Right lobe of liver (tissue), 6 donors: ENCODE measurements around the gene PDZD2. TPM values are rescaled to one million over a fixed set of nuclear protein-coding genes. Genes with fewer than 3 reads are reported as not detected.
"Not testable (repeated sequence)": the region's sequence is repeated elsewhere in the genome, so short reads cannot be mapped to it uniquely, and the experiment has no call there.

Source experiments
- ATAC-seq, 4 donors: fragments of 200-7000 bp; cut with Tn5 transposase; one replicate each; pipeline ENCODE4 v1.9.1; 2020; ENCODE audit warnings: mild to moderate bottlenecking in 4 of 4, moderate library complexity in 4 of 4
- DNase-seq, 3 donors: peaks; one replicate each; pipeline ENCODE4 v3.0.0-alpha.2; 2020
- H3K27ac ChIP-seq, 3 donors: fragments of 200-600 bp; one replicate each; pipeline ENCODE4 v1.8.0; 2022
- H3K27me3 ChIP-seq, 2 donors: fragments of 200-600 bp; one replicate each; pipeline ENCODE4 v1.8.0; 2022
- H3K36me3 ChIP-seq, 4 donors: fragments of 200-600 bp; sonication (generic) in 1 of 4; one replicate each; pipeline versions ENCODE4 v1.5.1 to v1.8.0; 2017 to 2022; ENCODE audit warnings: control low read depth in 1 of 4
- H3K4me1 ChIP-seq, 4 donors: fragments of 200-600 bp; sonication (generic) in 1 of 4; one replicate each; pipeline versions ENCODE4 v1.5.1 to v1.8.0; 2017 to 2022; ENCODE audit warnings: control low read depth in 1 of 4
- H3K4me3 ChIP-seq, 3 donors: fragments of 200-600 bp; one replicate each; pipeline ENCODE4 v1.8.0; 2022
- H3K9me3 ChIP-seq, 4 donors: fragments of 200-600 bp; sonication (generic) in 1 of 4; one replicate each; pipeline versions ENCODE4 v1.5.1 to v1.8.0; 2017 to 2022; ENCODE audit warnings: control low read depth in 1 of 4
- POLR2A ChIP-seq: fragments of 450-650 bp; IDR thresholded peaks from one replicate; pipeline ENCODE4 v1.6.1; 2017; ENCODE audit warnings: antibody characterized with exemption, mild to moderate bottlenecking
- WGBS: methylation state at CpG from one replicate; pipeline ENCODE4 v1.1.6; 2018; ENCODE audit warnings: low coverage, low lambda C conversion rate; ENCODE audit not compliant: insufficient coverage; ENCODE audit errors: missing lambda C conversion rate; 5-methylcytosine and 5-hydroxymethylcytosine counted together
- intact Hi-C, 2 donors: fragments of 100-400 bp; cut with DNase I; formaldehyde crosslinking; loops; one replicate each; pipeline versions ENCODE4 v1.11.2 to v1.14.1; 2022
- total RNA-seq, 6 experiments: library from RNA; depleted of rRNA in 2 of 6; stranded (reverse); fragments of >200 nt in 2 of 6; fragmentation: NEBNext Ultra II Directional in 3 of 6; extraction: Animal tissue kit (Norgen Biotek cat#: 25700) in 3 of 6; gene quantifications; one replicate each; pipeline versions ENCODE4 v1.1.0 to v1.2.4, GENCODE V29; 2016 to 2023
- TF ChIP-seq, protein P1 (sequence below), 4 donors: fragments of 200-600 bp in 3 of 4; fragments of 450-650 bp in 1 of 4; IDR thresholded peaks; one replicate each; pipeline versions ENCODE4 v1.5.1 to v1.8.0; 2016 to 2022; ENCODE audit warnings: antibody characterized with exemption in 4 of 4, mild to moderate bottlenecking in 2 of 4
- donor health status: DM: no; HTN: yes; CAD: no.
- donor health status: DM: no; HTN: no; CAD: no.
- donor health status: DM: no; HTN: no; CAD: no.
- donor health status: DM: no; HTN: yes; CAD: no.
- donor health status: DM: no; HTN: yes; CAD: no.

The PDZD2 gene
- total RNA-seq, 6 experiments from 2014 or later, result 0.43 to 1.9 (median 0.88) TPM

DNA sequence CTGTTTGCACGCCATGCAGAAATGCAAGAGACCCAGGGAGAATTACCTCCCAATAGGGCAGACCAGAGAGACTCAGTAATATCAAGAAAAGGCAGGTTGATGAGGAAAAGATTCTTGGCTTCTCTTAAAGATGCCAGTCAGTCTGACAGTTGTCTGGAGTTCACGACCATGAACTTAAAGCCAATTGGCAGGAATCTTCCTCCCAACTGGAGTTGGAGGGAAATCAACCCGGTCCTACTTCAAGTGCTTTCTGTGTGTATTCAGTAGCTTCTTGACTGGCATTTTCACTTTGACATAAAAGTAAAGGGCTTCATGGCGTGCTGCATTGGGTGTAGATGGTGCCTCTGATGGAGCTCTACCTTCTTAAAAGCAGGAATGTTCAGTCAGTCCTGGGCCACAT is 390.9 kb downstream of the PDZD2 start:
- Histone ChIP-seq H3K4me3 (no peak overlapping the region), H3K27me3 (no peaks in the 10 kb centered on the region), H3K9me3 (no peaks in the 10 kb centered on the region), H3K27ac (no peak overlapping the region), H3K36me3 (no peaks in the 10 kb centered on the region), H3K4me1 (no peaks in the 10 kb centered on the region)
- intact Hi-C loops, result no loop called here
- DNase-seq, result no peak
- TF ChIP-seq POLR2A, result no peak
- TF ChIP-seq, protein P1, sequence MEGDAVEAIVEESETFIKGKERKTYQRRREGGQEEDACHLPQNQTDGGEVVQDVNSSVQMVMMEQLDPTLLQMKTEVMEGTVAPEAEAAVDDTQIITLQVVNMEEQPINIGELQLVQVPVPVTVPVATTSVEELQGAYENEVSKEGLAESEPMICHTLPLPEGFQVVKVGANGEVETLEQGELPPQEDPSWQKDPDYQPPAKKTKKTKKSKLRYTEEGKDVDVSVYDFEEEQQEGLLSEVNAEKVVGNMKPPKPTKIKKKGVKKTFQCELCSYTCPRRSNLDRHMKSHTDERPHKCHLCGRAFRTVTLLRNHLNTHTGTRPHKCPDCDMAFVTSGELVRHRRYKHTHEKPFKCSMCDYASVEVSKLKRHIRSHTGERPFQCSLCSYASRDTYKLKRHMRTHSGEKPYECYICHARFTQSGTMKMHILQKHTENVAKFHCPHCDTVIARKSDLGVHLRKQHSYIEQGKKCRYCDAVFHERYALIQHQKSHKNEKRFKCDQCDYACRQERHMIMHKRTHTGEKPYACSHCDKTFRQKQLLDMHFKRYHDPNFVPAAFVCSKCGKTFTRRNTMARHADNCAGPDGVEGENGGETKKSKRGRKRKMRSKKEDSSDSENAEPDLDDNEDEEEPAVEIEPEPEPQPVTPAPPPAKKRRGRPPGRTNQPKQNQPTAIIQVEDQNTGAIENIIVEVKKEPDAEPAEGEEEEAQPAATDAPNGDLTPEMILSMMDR (IDR thresholded peaks at IDR 0.05), result no peak
- no peak for ATAC-seq
- WGBS, result 67% methylated on average over 4 of the region's 4 CpGs

DNA sequence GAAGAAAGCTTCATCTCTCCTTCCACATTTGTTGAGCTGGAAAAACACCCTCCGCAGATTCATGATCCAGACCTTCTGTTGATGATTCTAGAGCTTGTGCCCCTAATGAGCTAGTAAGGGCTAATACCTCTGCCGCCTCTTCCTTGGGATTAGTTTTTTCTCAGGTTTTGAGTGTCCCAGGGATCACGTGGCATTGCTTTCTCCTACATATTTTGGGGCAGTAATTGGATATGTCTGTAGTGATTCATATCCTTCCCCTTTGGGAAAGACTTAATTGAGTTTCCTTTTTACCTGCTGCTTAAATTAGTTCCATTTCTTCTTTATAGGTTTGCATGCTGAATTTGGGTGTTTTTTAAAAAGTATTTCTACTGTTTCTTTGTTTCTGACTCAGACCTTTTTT is 391.3 kb downstream of the PDZD2 start:
- H3K9me3 ChIP-seq, result no peaks in the 10 kb centered on the region
- H3K27me3 ChIP-seq, result no peaks in the 10 kb centered on the region
- intact Hi-C loops, result no loop called here
- no peak for TF ChIP-seq POLR2A
- TF ChIP-seq, protein P1 (IDR thresholded peaks at IDR 0.05), result no peak
- no peaks in the 10 kb centered on the region for H3K36me3 ChIP-seq
- no peak overlapping the region for H3K27ac ChIP-seq
- no peaks in the 10 kb centered on the region for H3K4me1 ChIP-seq
- no peak for DNase-seq
- no peak overlapping the region for H3K4me3 ChIP-seq
- 65% methylated on average over 2 of the region's 3 CpGs for WGBS
- ATAC-seq, result no peak

DNA sequence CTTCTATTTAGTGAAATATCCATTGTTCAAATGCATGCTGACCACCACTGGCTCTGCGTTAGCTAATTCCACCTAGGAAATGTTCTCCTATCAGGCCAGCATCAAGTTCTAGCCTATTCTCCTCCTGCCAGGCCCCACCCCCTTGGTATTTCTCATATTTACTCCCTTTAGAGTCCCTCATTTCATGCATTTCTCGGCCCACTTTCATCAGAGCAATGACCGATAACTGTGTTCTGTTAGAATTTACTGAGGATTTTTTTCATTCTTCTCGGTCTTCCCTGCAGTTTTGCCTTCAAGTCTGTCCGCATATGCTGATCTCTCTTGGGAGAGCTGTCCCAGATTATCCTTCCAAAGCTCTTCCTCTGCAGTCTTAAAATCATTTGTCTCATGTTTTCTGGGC is 391.8 kb downstream of the PDZD2 start:
- Histone ChIP-seq H3K9me3 (no peaks in the 10 kb centered on the region), H3K36me3 (no peaks in the 10 kb centered on the region), H3K27ac (no peak overlapping the region), H3K4me1 (no peaks in the 10 kb centered on the region), H3K27me3 (no peaks in the 10 kb centered on the region), H3K4me3 (no peak overlapping the region)
- WGBS, result 66% methylated on average over 5 of the region's 5 CpGs
- ATAC-seq (no peak), DNase-seq (no peak)
- intact Hi-C loops, result no loop called here
- TF ChIP-seq, protein P1 (IDR thresholded peaks at IDR 0.05), result no peak
- no peak for TF ChIP-seq POLR2A

DNA sequence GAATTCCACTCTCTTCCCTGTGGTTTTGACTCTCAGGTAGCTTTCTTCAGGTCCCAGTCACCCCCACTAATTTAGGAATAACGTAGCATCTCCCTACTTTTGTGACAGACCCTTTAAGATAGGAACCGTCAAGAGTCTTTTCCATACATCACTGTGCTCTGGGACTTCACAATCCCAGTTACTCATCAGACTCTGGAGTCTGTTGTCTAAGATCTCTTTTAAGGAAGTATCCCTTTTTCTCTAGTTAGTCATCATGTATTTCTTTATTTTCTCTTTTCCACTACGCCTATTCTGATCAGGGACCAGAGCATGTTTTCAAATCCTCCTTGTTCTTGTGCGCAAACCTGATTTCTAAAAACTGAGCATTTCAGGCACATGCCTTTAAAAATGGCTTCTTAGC is 392.2 kb downstream of the PDZD2 start:
- no peak for TF ChIP-seq POLR2A
- TF ChIP-seq, protein P1 (IDR thresholded peaks at IDR 0.05), result no peak
- Histone ChIP-seq H3K4me1 (no peaks in the 10 kb centered on the region), H3K27me3 (no peaks in the 10 kb centered on the region), H3K27ac (no peak overlapping the region), H3K9me3 (no peaks in the 10 kb centered on the region), H3K4me3 (no peak overlapping the region), H3K36me3 (no peaks in the 10 kb centered on the region)
- no peak for DNase-seq
- intact Hi-C loops, result no loop called here
- no peak for ATAC-seq
- WGBS, result 72% methylated on average over 3 of the region's 4 CpGs

DNA sequence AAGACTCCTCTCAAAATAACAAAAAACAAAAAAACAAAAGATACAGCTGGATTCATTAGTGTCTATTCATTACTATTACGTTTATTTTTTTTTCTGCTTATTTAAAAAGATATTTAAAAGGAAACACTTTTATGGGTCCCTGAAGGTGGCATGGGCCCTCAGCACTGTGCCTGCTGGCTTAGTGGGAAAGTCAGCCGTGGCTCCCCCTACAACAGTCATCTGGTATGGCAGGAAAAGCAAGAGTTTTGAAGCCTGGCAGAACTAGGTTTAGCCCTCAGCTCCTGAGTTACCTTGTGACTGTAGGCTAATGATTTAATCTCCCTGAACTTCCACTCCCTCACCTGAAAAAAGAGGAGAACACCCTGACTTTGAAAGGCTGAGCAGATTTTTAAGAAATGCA is 399.6 kb downstream of the PDZD2 start:
- H3K9me3 ChIP-seq, result no peaks in the 10 kb centered on the region
- H3K27me3 ChIP-seq, result no peaks in the 10 kb centered on the region
- H3K27ac ChIP-seq, result no peak overlapping the region
- no peak for DNase-seq
- H3K36me3 ChIP-seq, result no peaks in the 10 kb centered on the region
- H3K4me1 ChIP-seq, result no peaks in the 10 kb centered on the region
- TF ChIP-seq POLR2A, result no peak
- TF ChIP-seq, protein P1 (IDR thresholded peaks at IDR 0.05), result no peak
- intact Hi-C loops, result no loop called here
- 69% methylated on average over 2 of the region's 2 CpGs for WGBS
- H3K4me3 ChIP-seq, result no peak overlapping the region
- ATAC-seq, result no peak

DNA sequence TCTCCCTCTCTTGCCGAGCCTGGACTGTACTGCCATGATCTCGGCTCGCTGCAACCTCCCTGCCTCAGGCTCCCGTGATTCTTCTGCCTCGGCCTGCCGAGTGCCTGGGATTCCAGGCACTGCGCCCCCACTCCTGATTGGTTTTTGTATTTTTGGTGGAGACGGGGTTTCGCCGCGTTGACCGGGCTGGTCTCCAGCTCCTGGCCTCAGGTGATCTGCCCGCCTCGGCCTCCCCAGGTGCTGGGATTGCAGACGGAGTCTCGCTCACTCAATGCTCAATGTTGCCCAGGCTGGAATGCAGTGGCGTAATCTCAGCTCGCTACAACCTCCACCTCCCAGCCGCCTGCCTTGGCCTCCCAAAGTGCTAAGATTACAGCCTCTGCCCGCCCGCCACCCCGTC is 400.2 kb downstream of the PDZD2 start:
- DNase-seq, H3K27ac ChIP-seq, intact Hi-C loops, H3K4me1 ChIP-seq, H3K27me3 ChIP-seq, ATAC-seq, H3K36me3 ChIP-seq, H3K4me3 ChIP-seq, H3K9me3 ChIP-seq: not testable (repeated sequence)
- 89% methylated on average over 11 of the region's 22 CpGs for WGBS

DNA sequence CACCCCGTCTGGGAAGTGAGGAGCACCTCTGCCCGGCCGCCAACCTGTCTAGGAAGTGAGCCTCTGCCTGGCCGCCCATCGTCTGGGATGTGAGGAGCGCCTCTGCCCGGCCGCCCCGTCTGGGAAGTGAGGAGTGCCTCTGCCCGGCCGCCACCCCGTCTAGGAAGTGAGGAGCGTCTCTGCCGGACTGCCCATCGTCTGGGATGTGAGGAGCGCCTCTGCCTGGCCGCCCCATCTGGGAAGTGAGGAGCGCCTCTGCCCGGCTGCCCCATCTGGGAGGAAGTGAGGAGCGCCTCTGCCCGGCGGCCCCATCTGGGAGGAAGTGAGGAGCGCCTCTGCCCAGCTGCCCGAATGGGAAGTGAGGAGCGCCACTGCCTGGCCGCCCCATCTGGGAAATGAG is 400.7 kb downstream of the PDZD2 start:
- intact Hi-C loops, H3K4me1 ChIP-seq, H3K9me3 ChIP-seq, ATAC-seq, H3K36me3 ChIP-seq, H3K27me3 ChIP-seq, H3K4me3 ChIP-seq, DNase-seq, H3K27ac ChIP-seq: not testable (repeated sequence)
- 100% methylated on average over 3 of the region's 26 CpGs for WGBS
